ENCODE data around the gene ACAT2.

DNA sequence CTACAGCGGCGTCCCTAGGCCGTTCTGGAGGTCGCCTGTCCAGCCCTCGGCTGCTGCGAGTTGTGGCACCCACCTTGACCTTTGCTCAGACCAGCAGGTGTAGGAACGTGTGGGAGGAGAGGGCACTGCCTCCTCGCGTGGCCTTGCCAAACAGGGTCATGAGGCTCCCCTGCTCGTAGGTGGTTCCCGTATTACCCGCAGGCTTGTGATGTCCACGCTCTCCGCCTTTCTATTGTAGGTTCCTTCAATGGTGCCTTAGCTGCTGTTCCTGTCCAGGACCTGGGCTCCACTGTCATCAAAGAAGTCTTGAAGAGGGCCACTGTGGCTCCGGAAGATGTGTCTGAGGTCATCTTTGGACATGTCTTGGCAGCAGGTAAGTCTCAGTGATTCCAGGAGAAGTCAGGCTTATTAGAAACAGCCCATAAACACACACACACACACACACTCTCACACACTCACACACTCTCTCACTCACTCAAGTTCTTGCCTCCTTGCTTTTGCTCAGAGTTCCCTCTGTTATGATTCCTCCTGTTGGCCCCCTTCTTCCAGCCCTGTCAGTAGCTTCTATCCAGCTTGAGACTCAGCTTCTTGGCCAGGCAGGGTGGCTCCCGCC, 942 bp downstream of the ACAT2 start:
- TF ChIP-seq, protein P1, sequence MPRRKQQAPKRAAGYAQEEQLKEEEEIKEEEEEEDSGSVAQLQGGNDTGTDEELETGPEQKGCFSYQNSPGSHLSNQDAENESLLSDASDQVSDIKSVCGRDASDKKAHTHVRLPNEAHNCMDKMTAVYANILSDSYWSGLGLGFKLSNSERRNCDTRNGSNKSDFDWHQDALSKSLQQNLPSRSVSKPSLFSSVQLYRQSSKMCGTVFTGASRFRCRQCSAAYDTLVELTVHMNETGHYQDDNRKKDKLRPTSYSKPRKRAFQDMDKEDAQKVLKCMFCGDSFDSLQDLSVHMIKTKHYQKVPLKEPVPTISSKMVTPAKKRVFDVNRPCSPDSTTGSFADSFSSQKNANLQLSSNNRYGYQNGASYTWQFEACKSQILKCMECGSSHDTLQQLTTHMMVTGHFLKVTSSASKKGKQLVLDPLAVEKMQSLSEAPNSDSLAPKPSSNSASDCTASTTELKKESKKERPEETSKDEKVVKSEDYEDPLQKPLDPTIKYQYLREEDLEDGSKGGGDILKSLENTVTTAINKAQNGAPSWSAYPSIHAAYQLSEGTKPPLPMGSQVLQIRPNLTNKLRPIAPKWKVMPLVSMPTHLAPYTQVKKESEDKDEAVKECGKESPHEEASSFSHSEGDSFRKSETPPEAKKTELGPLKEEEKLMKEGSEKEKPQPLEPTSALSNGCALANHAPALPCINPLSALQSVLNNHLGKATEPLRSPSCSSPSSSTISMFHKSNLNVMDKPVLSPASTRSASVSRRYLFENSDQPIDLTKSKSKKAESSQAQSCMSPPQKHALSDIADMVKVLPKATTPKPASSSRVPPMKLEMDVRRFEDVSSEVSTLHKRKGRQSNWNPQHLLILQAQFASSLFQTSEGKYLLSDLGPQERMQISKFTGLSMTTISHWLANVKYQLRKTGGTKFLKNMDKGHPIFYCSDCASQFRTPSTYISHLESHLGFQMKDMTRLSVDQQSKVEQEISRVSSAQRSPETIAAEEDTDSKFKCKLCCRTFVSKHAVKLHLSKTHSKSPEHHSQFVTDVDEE (CRISPR knock-in tag; IDR thresholded peaks at IDR 0.05), result no peak
- TF ChIP-seq ZNF70 (CRISPR knock-in tag; IDR thresholded peaks at IDR 0.05), result no peak
- TF ChIP-seq, protein P2, sequence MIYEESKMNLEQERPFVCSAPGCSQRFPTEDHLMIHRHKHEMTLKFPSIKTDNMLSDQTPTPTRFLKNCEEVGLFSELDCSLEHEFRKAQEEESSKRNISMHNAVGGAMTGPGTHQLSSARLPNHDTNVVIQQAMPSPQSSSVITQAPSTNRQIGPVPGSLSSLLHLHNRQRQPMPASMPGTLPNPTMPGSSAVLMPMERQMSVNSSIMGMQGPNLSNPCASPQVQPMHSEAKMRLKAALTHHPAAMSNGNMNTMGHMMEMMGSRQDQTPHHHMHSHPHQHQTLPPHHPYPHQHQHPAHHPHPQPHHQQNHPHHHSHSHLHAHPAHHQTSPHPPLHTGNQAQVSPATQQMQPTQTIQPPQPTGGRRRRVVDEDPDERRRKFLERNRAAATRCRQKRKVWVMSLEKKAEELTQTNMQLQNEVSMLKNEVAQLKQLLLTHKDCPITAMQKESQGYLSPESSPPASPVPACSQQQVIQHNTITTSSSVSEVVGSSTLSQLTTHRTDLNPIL (CRISPR knock-in tag; IDR thresholded peaks at IDR 0.05; ENCODE audit: low read depth), result no peak
- TF ChIP-seq ARNTL (CRISPR knock-in tag; IDR thresholded peaks at IDR 0.05; ENCODE audit: borderline replicate concordance, low read depth), result no peak
- no peak for TF ChIP-seq GLIS3 (CRISPR knock-in tag; IDR thresholded peaks at IDR 0.05)
